Lower lobe of right lung (tissue), 2 donors: ENCODE measurements around the gene NME7. TPM values are rescaled to one million over a fixed set of nuclear protein-coding genes. Genes with fewer than 3 reads are reported as not detected.

Experiments
- ATAC-seq, 2 donors: fragments of 200-7000 bp; cut with Tn5 transposase; one replicate each; pipeline ENCODE4 v1.9.1; 2020 to 2022; ENCODE audit warnings: mild to moderate bottlenecking in 2 of 2, moderate library complexity in 2 of 2
- DNase-seq: peaks from one replicate; pipeline ENCODE4 v3.0.0-alpha.2; 2020
- H3K27ac ChIP-seq: fragments of 200-600 bp; one replicate; pipeline ENCODE4 v1.8.0; 2022
- H3K27me3 ChIP-seq: fragments of 200-600 bp; one replicate; pipeline ENCODE4 v1.8.0; 2022; ENCODE audit warnings: low read depth
- H3K36me3 ChIP-seq: fragments of 200-600 bp; one replicate; pipeline ENCODE4 v1.8.0; 2022; ENCODE audit warnings: mild to moderate bottlenecking
- H3K4me1 ChIP-seq: fragments of 200-600 bp; one replicate; pipeline ENCODE4 v1.8.0; 2022
- H3K4me3 ChIP-seq: fragments of 200-600 bp; one replicate; pipeline ENCODE4 v1.8.0; 2022; ENCODE audit warnings: mild to moderate bottlenecking
- H3K9me3 ChIP-seq: fragments of 200-600 bp; one replicate; pipeline ENCODE4 v1.8.0; 2022
- intact Hi-C: fragments of 100-400 bp; cut with DNase I; formaldehyde crosslinking; loops from one replicate; pipeline ENCODE4 v1.11.0; 2022
- total RNA-seq: library from RNA; stranded (reverse); fragmentation: NEBNext Ultra II Directional; extraction: Animal tissue kit (Norgen Biotek cat#: 25700); gene quantifications from one replicate; pipeline ENCODE4 v1.2.1, GENCODE V29; 2021
- TF ChIP-seq, protein P1 (sequence below): fragments of 200-600 bp; IDR thresholded peaks from one replicate; pipeline ENCODE4 v1.8.0; 2022; ENCODE audit warnings: antibody characterized with exemption, mild to moderate bottlenecking
- donor health status: DM: no; HTN: yes; CAD: no; lungs with severe emphysema.

Gene NME7
- total RNA-seq, 1 donor from 2014 or later, result 17.3 TPM

DNA sequence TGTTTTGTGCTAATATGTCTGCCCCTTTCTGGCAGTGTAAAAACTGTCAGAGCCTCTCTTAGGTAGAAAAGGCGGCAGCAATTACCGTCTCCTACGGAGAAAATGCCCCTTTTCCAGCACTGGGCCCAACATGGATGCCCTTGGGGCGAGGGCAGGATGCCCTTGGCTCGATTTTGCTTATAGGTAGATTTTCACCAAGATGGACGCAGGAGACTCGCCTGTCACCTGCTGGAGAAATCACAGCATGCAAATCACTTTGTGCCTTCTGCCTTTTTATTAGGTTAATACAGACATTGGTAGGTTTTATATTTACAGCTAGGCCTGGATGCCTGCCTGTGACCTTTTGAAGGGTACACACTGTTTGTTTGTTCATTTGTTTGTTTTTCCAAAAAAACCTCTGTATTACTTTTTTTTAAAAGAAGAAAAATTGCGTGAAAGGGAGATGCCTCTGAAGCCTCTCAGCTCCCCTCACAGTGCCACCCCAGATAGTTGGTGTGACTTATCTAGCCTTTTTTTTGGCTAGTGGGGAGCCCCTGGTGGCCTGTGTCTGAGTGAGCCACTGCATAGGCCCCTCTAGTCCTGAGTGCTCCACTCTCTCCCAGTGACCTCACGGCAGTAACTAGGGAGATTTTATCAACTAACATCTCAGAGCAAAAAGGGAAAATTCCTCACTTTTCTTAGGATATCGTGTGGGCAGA, 258.6 kb downstream of the NME7 start:
- peaks cover 25% of the 10 kb centered on the region for H3K36me3 ChIP-seq
- intact Hi-C loops, result loop anchor here (10.0 kb wide), 2 partner anchors 274 to 474 kb away; no protein-coding TSS in a partner anchor
- peak overlapping the region; percentile 91 for H3K27ac ChIP-seq
- peak overlapping the region; percentile 92 for H3K4me3 ChIP-seq
- H3K27me3 ChIP-seq, result no peaks in the 10 kb centered on the region
- DNase-seq (no peak), ATAC-seq (peak; percentile 12 to 31)
- no peaks in the 10 kb centered on the region for H3K9me3 ChIP-seq
- TF ChIP-seq, protein P1, sequence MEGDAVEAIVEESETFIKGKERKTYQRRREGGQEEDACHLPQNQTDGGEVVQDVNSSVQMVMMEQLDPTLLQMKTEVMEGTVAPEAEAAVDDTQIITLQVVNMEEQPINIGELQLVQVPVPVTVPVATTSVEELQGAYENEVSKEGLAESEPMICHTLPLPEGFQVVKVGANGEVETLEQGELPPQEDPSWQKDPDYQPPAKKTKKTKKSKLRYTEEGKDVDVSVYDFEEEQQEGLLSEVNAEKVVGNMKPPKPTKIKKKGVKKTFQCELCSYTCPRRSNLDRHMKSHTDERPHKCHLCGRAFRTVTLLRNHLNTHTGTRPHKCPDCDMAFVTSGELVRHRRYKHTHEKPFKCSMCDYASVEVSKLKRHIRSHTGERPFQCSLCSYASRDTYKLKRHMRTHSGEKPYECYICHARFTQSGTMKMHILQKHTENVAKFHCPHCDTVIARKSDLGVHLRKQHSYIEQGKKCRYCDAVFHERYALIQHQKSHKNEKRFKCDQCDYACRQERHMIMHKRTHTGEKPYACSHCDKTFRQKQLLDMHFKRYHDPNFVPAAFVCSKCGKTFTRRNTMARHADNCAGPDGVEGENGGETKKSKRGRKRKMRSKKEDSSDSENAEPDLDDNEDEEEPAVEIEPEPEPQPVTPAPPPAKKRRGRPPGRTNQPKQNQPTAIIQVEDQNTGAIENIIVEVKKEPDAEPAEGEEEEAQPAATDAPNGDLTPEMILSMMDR, result no peak
- H3K4me1 ChIP-seq, result peaks cover 67% of the 10 kb centered on the region

DNA sequence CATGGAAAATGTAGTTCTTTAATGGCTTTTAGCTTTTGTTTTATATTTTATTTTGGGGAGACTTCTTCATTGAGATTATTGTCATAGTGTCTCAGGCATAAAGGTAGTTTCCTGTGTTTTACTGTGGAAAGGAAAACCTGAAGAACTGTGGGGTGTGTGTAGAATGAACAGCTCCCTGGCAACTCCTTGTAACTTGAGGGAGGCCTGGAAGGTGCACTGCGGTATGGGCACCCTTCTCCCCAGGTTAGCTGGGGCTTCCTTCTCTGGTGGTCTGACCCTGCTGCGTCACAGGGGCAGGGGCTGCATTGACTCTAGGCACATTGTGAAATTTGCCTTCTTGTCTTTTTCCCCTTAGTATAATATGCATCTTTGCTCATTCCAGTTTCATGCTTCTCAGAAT, 259.4 kb downstream of the NME7 start:
- H3K4me1 ChIP-seq, result peaks cover 67% of the 10 kb centered on the region
- peak overlapping the region; percentile 91 for H3K27ac ChIP-seq
- no peaks in the 10 kb centered on the region for H3K9me3 ChIP-seq
- peak overlapping the region; percentile 92 for H3K4me3 ChIP-seq
- TF ChIP-seq, protein P1, result no peak
- H3K36me3 ChIP-seq, result peaks cover 17% of the 10 kb centered on the region
- ATAC-seq, result no peak
- H3K27me3 ChIP-seq, result no peaks in the 10 kb centered on the region
- intact Hi-C loops, result loop anchor here (10.0 kb wide), 2 partner anchors 273 to 473 kb away; no protein-coding TSS in a partner anchor
- no peak for DNase-seq

DNA sequence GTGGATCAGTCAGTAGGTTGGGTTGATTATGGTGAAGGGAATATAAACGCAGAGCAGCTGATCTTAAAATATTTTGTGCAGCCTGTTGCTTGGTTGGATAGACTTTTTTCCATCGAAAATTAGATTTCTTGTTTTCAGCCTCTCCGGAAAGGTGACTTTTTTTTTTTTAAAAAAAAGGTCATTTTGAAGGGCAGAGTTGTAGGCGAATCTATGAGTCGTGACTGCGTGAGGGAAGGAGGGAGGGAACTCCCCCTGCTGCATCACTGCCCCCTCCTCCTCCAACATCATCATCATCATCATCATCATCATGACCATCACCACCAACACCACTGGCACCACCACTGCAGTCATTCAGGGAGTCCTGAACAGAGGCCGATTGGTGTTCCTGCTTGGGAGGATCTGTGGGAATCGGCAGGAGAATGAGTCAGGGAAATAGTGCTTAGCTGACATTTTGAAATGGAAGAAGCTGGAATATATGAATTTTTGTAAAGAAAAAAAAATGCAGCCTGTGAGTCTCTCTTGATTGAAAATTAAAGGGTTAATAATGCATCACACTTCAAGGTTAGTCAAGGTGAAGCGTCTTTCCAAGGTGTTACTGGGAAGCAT, 259.9 kb downstream of the NME7 start:
- TF ChIP-seq, protein P1, result no peak
- peak overlapping the region; percentile 91 for H3K27ac ChIP-seq
- H3K4me1 ChIP-seq, result peaks cover 66% of the 10 kb centered on the region
- no peaks in the 10 kb centered on the region for H3K9me3 ChIP-seq
- intact Hi-C loops, result loop anchor here (10.0 kb wide), 2 partner anchors 273 to 473 kb away; no protein-coding TSS in a partner anchor
- no peak for ATAC-seq
- H3K36me3 ChIP-seq, result peaks cover 16% of the 10 kb centered on the region
- peak overlapping the region; percentile 92 for H3K4me3 ChIP-seq
- H3K27me3 ChIP-seq, result no peaks in the 10 kb centered on the region
- no peak for DNase-seq

DNA sequence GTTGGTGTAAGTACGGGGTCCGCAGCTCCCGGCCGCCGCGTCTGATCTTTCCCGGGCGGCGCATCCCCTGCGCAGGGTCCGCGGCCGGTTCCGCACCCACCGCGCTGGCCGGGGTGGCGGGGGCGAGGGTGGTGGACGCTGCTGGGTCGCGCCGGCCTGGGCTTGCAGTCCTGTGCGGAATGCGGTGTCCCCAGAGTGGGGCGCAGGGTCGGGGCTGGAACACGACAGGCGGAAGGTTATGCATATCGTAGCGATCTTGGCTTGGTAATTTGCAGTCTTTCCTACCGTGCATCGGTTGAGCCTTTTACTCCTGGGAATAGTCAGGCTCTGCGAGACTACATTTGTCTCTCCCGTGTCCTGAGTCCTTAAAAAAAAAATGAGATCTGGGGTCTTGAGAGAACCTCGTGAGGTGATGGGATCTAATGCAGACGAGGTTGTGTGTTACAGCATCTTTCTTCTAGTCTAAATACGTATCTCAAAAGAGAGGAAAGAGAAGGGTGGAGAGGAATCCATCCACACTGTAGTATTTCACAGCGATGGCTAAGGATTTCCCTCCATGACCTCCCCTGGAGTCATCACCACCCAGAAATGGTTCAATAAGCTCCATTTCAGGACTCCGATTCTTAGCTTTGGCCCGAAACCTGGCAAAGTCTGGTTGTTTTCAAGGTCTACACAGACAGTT, 260.5 kb downstream of the NME7 start:
- H3K4me3 ChIP-seq, result peak overlapping the region; percentile 92
- ATAC-seq, result no peak
- no peaks in the 10 kb centered on the region for H3K27me3 ChIP-seq
- H3K9me3 ChIP-seq, result no peaks in the 10 kb centered on the region
- DNase-seq, result peak; percentile 61
- intact Hi-C loops, result loop anchor here (10.0 kb wide), 2 partner anchors 272 to 472 kb away; no protein-coding TSS in a partner anchor
- TF ChIP-seq, protein P1, result no peak
- H3K4me1 ChIP-seq, result peaks cover 66% of the 10 kb centered on the region
- H3K27ac ChIP-seq, result peak overlapping the region; percentile 91
- peaks cover 9% of the 10 kb centered on the region for H3K36me3 ChIP-seq

DNA sequence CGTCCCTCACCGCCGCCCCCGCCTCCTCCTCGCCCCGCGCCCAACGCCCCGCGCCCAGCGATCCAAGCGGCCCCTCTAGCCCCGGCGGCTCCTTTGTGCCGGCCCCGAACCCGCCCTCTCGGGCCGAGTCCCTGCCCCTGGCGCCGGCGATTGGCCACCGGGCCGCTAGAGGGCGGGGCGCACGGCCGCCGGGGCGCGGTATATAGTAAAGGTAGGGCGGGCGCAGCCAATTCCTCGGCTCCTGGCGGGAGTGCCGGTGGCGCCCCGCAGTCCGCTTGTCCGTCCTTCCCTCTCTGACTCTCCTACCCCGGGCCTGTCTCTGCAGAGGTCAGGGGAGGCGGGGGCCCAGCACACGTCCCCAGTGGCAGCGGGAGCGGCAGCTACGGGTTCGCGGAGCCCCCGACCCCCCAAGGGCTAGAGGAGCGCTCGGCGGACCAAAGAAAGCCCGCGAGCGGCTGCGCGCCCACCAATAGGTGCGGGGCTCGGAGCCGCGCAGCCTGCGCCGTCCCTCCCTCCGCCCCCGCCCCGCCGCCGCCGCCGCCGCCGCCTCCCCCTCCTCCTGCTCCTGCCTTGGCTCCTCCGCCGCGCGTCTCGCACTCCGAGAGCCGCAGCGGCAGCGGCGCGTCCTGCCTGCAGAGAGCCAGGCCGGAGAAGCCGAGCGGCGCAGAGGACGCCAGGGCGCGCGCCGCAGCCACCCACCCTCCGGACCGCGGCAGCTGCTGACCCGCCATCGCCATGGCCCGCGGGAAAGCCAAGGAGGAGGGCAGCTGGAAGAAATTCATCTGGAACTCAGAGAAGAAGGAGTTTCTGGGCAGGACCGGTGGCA, 261.3 kb downstream of the NME7 start, which contains the start of gene ATP1B1:
Gene ATP1B1, plus strand, starts transcription at position 596 of the 826 bp plus-strand sequence. Its CDS starts 140 bp downstream, at position 736.
- DNase-seq (peak; percentile 93), ATAC-seq (peak; percentile 89 to 92)
- no peaks in the 10 kb centered on the region for H3K27me3 ChIP-seq
- peak within 1 kb of the TSS; percentile 92 for H3K4me3 ChIP-seq
- H3K4me1 ChIP-seq, result peaks cover 59% of the 10 kb centered on the region
- intact Hi-C loops, result loop anchor here (10.0 kb wide), 2 partner anchors 272 to 472 kb away; no protein-coding TSS in a partner anchor
- peak within 1 kb of the TSS; percentile 91 for H3K27ac ChIP-seq
- H3K9me3 ChIP-seq, result no peaks in the 10 kb centered on the region
- H3K36me3 ChIP-seq, result peaks cover 2% of the 10 kb centered on the region
- TF ChIP-seq, protein P1, result peak; percentile 63
